Activated naive CD4-positive, alpha-beta T cell treated with anti-CD3 and anti-CD28 coated beads for 36 hours (primary cell): Measurements from ENCODE around the gene TSPAN9. TPM values are rescaled to one million over a fixed set of nuclear protein-coding genes. Genes with fewer than 3 reads are reported as not detected.
A peak's percentile ranks its signal among the peaks of the same experiment; 100 is the strongest.

Experiments used
- CTCF ChIA-PET: fragments of 350-600 bp; sonication (Branson Sonifier 250); formaldehyde crosslinking; loops from one replicate; lab custom pipeline; 2021; ENCODE audit warnings: antibody characterized with exemption; lab: Charles Lee
- DNase-seq: peaks from one replicate; pipeline ENCODE4 v3.0.0-alpha.2; 2020
- H3K27ac Mint-ChIP-seq: one replicate; pipeline ENCODE4 v1.8.0; 2021; ENCODE audit warnings: mild to moderate bottlenecking, mixed read lengths
- H3K27me3 Mint-ChIP-seq: one replicate; pipeline ENCODE4 v1.8.0; 2021; ENCODE audit warnings: low read depth, mixed read lengths
- H3K36me3 Mint-ChIP-seq: one replicate; pipeline ENCODE4 v1.8.0; 2021; ENCODE audit warnings: low read depth, mixed read lengths
- H3K4me1 Mint-ChIP-seq: one replicate; pipeline ENCODE4 v1.8.0; 2021; ENCODE audit warnings: low read depth, mixed read lengths
- H3K4me3 Mint-ChIP-seq: one replicate; pipeline ENCODE4 v1.8.0; 2021; ENCODE audit warnings: mild to moderate bottlenecking, moderate library complexity, mixed read lengths
- H3K9me3 Mint-ChIP-seq: one replicate; pipeline ENCODE4 v1.8.0; 2021; ENCODE audit warnings: mixed read lengths
- intact Hi-C: fragments of 100-400 bp; cut with micrococcal nuclease; formaldehyde crosslinking; loops from one replicate; pipeline ENCODE4 v1.15.1; 2023
- total RNA-seq, 2 experiments: library from RNA; stranded (reverse); gene quantifications; one replicate each; pipeline ENCODE4 v1.2.3, GENCODE V29; 2021

Gene TSPAN9
- total RNA-seq, 2 experiments from 2014 or later: 0.72 to 0.91 TPM

DNA sequence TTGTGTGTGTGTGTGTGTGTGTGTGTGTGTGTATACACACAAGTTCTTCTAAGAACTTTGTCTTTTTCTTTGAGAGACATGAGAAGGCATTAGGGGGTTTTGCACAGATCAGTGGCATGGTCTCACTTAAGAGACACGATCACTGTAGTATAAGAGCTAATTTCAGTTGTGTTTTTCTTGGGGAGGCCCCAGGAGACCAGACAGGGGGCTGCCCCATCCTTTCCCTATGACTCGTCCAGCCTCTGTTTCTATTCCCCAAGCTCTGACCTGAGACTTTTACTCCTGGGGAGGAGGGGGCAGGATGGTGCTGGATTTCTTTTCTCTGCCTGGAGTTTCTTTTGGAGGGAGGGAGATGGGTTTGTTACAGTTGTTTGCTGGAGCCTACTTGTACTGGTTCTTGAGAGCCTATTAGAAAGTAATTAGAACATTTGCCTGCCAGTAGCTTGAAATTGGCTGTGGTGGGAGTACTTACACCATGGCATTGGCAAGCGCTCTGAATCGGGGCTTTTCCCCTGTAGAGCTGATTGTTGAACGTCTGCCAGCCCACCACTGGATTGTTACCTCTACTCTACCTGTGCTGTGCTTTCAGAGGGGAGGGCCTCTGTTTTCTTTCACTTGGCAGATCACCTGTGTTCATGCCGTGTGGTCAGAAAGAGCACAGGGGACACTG is 109.5 kb downstream of the TSPAN9 start:
- Mint-ChIP-seq H3K9me3 (no peaks in the 10 kb centered on the region), H3K36me3 (no peaks in the 10 kb centered on the region), H3K4me1 (peaks cover 7% of the 10 kb centered on the region), H3K27ac (no peak overlapping the region), H3K4me3 (no peak overlapping the region), H3K27me3 (no peaks in the 10 kb centered on the region)
- peak; percentile 26 for DNase-seq
- intact Hi-C loops: no loop called here
- CTCF ChIA-PET: interaction anchor here (0.6 kb wide), 1 partner anchor 33 kb away, joined by 3 read pairs; no protein-coding TSS in a partner anchor

DNA sequence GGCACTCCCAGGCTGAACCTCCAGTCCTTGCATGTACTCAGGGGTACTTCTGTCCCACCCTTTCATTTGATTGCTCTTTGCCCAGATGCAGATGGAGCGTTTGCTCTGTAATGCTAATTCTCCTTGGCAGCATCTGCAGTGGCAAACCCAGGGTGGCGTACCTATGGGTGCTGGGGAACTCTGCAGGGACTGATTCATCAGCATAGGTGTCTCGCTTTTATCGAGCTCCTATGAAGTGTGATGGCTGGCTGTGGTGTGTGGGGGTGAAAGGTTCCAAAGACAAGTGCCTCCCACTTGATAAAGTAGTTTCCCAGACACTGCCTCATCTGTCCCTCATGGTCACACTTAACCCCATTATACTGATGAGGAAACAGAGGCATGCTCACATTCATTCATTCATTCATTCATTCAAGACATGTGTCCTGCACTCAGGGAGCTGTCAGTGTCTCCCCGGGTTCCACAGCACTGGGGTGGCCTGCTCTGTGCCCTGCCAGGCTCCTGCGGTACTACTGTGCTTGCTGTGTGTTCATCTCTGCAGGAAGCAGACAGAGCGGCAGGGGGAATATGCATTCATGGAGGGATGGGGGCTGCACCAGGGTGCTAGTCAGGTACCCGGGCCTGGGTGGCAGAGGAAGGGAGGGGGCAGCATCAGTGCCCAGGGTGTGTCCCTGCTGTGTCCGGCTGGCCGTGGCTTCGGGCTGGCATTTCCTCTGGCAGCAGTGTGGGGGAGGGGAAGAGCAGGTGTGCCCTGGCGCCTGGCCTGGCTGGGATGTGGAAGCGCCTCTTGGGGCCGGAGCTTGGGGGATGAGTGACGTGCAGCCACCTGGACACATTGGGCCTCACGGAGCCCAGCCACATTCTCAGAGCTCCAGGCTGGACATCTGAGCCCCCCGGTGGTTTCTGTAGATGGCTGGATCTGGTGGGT is 110.9 kb downstream of the TSPAN9 start:
- no peaks in the 10 kb centered on the region for H3K27me3 Mint-ChIP-seq
- CTCF ChIA-PET: interaction anchor here (0.7 kb wide), 1 partner anchor 34 kb away, joined by 3 read pairs; no protein-coding TSS in a partner anchor

DNA sequence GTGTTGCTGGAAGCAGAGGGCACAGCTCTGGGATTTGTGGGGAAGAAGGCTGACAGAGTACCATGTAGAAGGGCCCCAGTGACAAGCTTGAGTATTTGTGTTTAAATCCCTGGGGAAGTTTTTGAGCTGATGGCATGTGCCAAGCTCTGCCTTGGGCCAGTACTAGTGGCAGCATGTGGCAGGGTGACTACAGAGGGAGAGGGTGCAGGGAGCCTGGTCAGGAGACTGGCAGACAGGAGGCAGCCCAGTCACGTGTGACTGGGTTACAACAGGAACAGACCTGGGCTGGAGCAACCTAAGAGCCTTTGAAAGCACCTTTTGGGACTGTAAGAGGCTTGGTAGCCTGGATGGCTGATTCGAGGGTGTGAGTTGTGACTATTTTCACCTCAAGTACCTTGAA is 112.1 kb downstream of the TSPAN9 start:
- H3K4me3 Mint-ChIP-seq: no peak overlapping the region
- peaks cover 2% of the 10 kb centered on the region for H3K27me3 Mint-ChIP-seq
- H3K27ac Mint-ChIP-seq: no peak overlapping the region
- no peak for DNase-seq
- CTCF ChIA-PET: no interaction called here
- intact Hi-C loops: no loop called here
- peaks cover 7% of the 10 kb centered on the region for H3K4me1 Mint-ChIP-seq
- no peaks in the 10 kb centered on the region for H3K36me3 Mint-ChIP-seq
- H3K9me3 Mint-ChIP-seq: no peaks in the 10 kb centered on the region

More for the DNA sequence above, 110.9 kb downstream of the TSPAN9 start:
- DNase-seq: peak; percentile 18
- no peaks in the 10 kb centered on the region for H3K36me3 Mint-ChIP-seq
- no peak overlapping the region for H3K4me3 Mint-ChIP-seq
- H3K9me3 Mint-ChIP-seq: no peaks in the 10 kb centered on the region
- H3K27ac Mint-ChIP-seq: no peak overlapping the region
- intact Hi-C loops: no loop called here
- peaks cover 7% of the 10 kb centered on the region for H3K4me1 Mint-ChIP-seq

DNA sequence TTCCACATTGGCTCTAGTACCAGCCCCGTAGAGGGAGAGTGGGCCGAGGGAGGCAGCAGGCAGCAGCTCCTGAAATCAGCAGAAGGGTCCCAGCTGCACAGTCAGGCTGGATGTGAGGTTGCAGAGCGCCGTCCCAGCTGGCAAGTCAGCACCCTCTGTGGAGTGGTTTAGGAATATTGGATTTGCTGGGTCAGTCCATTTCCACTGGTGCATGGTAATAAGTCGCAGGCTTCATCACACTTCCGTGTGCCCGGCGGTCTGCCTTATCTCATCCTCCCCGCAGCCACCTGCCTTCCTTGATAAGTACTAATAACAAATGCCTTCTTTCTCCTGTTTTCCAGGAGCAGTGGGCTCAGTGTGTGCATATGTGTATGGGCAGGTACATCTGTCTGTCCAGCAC is 112.9 kb downstream of the TSPAN9 start:
- Mint-ChIP-seq H3K27ac (no peak overlapping the region), H3K4me3 (no peak overlapping the region), H3K9me3 (no peaks in the 10 kb centered on the region), H3K4me1 (peaks cover 7% of the 10 kb centered on the region), H3K27me3 (peaks cover 4% of the 10 kb centered on the region), H3K36me3 (no peaks in the 10 kb centered on the region)
- no peak for DNase-seq
- intact Hi-C loops: no loop called here
- CTCF ChIA-PET: interaction anchor here (1.0 kb wide), 1 partner anchor 84 kb away, joined by 3 read pairs; no protein-coding TSS in a partner anchor

DNA sequence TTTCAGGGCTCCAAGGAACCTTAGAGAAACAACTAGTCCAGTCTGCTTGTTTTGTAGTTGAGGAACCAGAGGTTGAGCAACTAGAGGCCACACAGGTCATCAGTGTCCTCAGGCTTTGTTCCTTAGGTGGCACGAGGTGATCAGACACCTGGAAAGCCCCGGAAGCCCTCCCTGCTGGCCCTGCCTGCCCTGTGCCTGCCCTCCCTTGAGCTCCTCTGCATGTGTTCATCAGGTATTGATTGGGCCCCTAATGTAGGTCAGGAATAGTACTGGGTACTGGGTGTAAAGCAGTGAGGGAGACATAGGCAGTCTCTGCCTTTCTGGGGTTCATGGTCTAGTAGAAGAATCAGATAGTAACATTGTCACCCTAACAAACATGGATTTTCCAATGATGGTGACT is 114.3 kb downstream of the TSPAN9 start:
- H3K4me3 Mint-ChIP-seq: no peak overlapping the region
- H3K27ac Mint-ChIP-seq: no peak overlapping the region

DNA sequence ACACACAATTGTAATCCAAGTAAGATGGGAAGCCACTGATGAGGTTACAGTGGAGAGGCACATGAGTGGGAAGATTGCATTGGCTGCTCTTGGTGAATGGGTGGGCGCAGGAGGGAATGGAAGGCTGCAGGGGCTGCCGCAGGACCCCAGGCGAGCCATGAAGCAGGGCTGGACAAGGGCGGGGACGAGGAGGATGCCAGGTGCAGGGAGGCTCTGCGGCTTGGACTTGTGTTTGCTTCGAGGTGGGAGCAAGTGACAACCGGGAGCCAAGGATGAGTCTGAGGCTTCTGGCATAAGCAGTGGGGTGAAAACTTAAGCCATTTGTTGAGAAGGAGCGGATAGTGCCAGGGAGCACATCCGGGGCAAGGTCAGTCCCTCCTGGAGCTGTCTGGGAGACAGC is 115.0 kb downstream of the TSPAN9 start:
- no peak overlapping the region for H3K4me3 Mint-ChIP-seq
- no peak overlapping the region for H3K27ac Mint-ChIP-seq
- CTCF ChIA-PET: interaction anchor here (1.7 kb wide), 1 partner anchor 10 kb away, joined by 11 read pairs; no protein-coding TSS in a partner anchor

More for the DNA sequence above, 114.3 kb downstream of the TSPAN9 start:
- Mint-ChIP-seq H3K27me3 (peaks cover 10% of the 10 kb centered on the region), H3K36me3 (no peaks in the 10 kb centered on the region), H3K9me3 (no peaks in the 10 kb centered on the region), H3K4me1 (peaks cover 3% of the 10 kb centered on the region)
- intact Hi-C loops: no loop called here
- no peak for DNase-seq
- CTCF ChIA-PET: no interaction called here

DNA sequence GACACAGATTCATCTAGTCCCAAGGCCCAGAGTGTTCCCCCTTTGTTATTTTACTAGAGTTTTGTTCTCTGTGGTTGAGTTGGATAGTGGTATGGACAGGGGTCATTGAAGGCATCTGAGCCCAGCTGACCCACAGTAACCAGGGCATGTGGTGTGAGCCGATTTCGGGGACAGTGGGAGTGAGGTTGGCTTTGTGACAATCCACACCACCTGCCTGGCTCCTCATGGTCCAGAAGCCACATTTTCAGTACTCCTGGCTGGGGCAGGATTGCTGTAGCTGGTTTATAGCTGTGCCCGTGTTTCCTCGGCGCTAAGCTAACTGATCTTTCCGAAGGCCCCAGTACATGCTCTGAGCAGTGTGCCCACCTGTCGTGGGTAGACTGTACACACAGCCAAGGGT is 116.0 kb downstream of the TSPAN9 start:
- CTCF ChIA-PET: interaction anchor here (1.7 kb wide), 1 partner anchor 9 kb away, joined by 11 read pairs; no protein-coding TSS in a partner anchor
- DNase-seq: no peak
- intact Hi-C loops: no loop called here
- Mint-ChIP-seq H3K4me1 (no peaks in the 10 kb centered on the region), H3K27me3 (peaks cover 19% of the 10 kb centered on the region), H3K36me3 (no peaks in the 10 kb centered on the region), H3K4me3 (no peak overlapping the region), H3K27ac (no peak overlapping the region), H3K9me3 (no peaks in the 10 kb centered on the region)

More for the DNA sequence above, 115.0 kb downstream of the TSPAN9 start:
- DNase-seq: no peak
- H3K36me3 Mint-ChIP-seq: no peaks in the 10 kb centered on the region
- no peaks in the 10 kb centered on the region for H3K9me3 Mint-ChIP-seq
- intact Hi-C loops: no loop called here
- peaks cover 16% of the 10 kb centered on the region for H3K27me3 Mint-ChIP-seq
- no peaks in the 10 kb centered on the region for H3K4me1 Mint-ChIP-seq

DNA sequence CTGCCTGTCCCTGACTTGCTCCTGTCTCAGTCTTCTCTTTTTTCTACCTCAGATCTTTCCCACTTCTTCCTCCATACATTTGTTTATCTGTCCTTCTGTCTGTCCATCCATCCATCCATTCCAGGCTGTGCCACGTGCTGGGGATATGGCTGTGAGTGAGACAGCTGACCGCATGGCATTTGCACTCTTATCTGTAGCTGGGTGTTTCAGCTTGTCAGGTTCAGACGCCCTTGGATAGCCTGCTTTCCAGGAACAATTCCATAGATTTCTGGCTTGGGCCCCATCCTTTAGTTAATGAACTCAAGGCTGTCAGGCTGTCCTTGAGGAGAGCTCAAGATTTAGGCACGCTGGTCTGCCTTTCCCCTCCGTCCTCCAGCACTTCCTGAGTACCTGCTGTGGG is 116.6 kb downstream of the TSPAN9 start:
- Mint-ChIP-seq H3K9me3 (no peaks in the 10 kb centered on the region), H3K4me3 (no peak overlapping the region), H3K4me1 (no peaks in the 10 kb centered on the region), H3K36me3 (no peaks in the 10 kb centered on the region), H3K27me3 (peaks cover 19% of the 10 kb centered on the region), H3K27ac (no peak overlapping the region)
- intact Hi-C loops: no loop called here
- CTCF ChIA-PET: interaction anchor here (1.0 to 1.7 kb wide), 2 partner anchors 9 kb away, joined by 3 to 11 read pairs; no protein-coding TSS in a partner anchor
- DNase-seq: no peak

DNA sequence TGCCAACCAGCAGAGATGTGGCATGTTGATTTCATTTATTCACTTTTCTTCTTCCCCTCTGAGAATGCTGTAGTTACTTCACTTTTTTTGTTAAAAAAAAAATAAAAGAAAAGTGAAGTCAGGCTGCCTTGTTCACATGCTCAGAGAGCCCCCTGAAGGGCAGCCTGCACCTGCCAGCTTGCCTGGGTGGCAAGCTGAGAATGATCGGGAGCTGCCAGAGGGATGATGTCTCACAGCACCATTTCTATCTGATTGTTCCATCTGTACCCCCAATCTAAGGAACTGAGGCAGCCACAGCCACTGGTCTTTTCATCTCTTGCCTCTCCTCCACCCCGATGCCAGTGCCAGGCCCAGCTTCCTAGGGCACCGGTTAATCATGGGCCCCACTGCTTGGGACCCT is 118.2 kb downstream of the TSPAN9 start:
- no peak for DNase-seq
- CTCF ChIA-PET: no interaction called here
- Mint-ChIP-seq H3K27ac (no peak overlapping the region), H3K9me3 (no peaks in the 10 kb centered on the region), H3K36me3 (no peaks in the 10 kb centered on the region), H3K4me3 (no peak overlapping the region), H3K4me1 (peaks cover 5% of the 10 kb centered on the region), H3K27me3 (peaks cover 31% of the 10 kb centered on the region)
- intact Hi-C loops: no loop called here

DNA sequence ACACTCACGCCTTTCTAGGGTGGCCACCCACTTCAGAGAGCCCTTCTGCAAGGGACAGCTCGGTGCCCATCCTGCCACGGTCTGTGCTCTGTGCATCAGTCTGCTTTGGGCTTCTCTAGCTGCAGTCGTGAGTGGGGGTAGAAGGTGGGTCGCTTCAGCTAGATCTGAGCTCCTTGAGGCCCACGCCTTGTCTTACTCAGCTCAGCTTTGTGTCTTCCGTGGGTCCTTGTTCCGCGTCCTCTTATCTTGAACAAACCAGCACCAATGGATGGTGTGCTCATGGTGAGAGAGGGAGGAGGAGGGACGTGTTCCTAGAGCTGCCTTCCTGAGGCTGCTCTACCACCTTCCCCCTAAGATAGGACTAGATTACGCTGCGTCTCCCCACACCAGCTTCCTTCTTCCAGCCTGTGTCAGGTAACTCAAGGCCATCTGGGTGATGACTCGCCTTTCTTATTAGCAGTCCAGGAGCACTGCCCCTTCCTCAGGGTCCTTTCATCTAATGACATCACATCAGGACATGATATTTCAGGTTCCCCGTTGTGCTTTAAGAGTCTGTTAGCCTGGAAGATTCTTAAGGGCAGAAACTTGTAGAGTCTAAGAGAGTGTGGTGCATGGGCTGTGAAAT is 118.8 kb downstream of the TSPAN9 start:
- H3K27me3 Mint-ChIP-seq: peaks cover 31% of the 10 kb centered on the region
- intact Hi-C loops: no loop called here
- H3K4me3 Mint-ChIP-seq: no peak overlapping the region
- no peaks in the 10 kb centered on the region for H3K9me3 Mint-ChIP-seq
- CTCF ChIA-PET: no interaction called here
- H3K27ac Mint-ChIP-seq: no peak overlapping the region
- DNase-seq: no peak
- peaks cover 5% of the 10 kb centered on the region for H3K4me1 Mint-ChIP-seq
- H3K36me3 Mint-ChIP-seq: no peaks in the 10 kb centered on the region

DNA sequence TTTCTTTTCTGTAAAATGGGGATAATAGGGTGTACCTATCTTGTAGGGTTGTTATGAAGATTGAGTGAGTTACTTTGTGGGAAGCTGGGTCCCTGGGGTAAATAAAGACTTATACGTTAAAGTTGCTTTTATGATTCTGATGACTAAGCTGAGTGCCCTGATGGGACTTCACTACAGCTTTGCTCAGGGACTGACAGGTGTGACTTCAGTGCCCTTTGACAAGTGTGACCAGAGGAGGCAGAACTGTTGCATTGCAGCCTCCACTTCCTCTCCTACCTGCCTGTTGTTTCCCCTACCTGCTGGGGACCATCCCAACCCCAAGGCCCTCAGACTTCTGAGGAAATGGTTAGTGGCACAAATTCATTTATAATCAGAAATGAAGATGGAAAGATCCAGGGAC is 119.3 kb downstream of the TSPAN9 start:
- intact Hi-C loops: no loop called here
- peaks cover 9% of the 10 kb centered on the region for H3K4me1 Mint-ChIP-seq
- no peak overlapping the region for H3K27ac Mint-ChIP-seq
- no peaks in the 10 kb centered on the region for H3K36me3 Mint-ChIP-seq
- no peak for DNase-seq
- no peak overlapping the region for H3K4me3 Mint-ChIP-seq
- H3K9me3 Mint-ChIP-seq: no peaks in the 10 kb centered on the region
- peaks cover 36% of the 10 kb centered on the region for H3K27me3 Mint-ChIP-seq
- CTCF ChIA-PET: no interaction called here

DNA sequence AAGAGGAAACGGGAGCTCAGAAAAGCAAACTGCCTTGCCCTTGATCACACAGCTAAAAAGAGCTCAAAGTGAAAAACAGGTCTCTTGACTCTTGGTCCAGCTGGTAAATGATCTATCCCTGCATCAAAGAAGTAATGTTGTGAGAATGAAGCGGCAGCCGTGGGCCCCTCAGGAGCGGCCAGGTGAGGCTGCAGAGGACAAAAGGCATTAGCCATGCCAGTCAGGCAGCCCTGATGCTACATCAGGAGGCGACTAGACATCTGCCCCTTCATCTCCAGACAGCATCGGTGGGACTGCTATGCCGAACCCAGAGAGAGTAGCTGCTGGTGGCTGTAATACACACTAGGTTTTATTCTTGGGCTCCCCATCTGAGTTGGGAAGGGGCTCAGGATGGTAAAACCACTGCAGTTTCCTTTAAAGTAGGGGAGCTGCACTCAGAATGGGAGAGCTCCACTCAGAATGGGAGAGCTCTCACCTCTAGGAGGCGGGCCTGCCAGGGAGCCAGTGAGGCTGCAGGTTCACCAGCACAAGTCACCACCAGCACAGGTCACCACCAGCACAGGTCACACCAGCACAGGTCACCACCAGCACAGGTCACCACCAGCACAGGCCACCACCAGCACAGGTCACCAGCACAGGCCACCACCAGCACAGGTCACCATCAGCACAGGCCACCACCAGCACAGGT is 120.1 kb downstream of the TSPAN9 start:
- H3K9me3 Mint-ChIP-seq: no peaks in the 10 kb centered on the region
- DNase-seq: no peak
- intact Hi-C loops: no loop called here
- peaks cover 9% of the 10 kb centered on the region for H3K4me1 Mint-ChIP-seq
- no peak overlapping the region for H3K4me3 Mint-ChIP-seq
- CTCF ChIA-PET: no interaction called here
- peaks cover 43% of the 10 kb centered on the region for H3K27me3 Mint-ChIP-seq
- H3K36me3 Mint-ChIP-seq: no peaks in the 10 kb centered on the region
- H3K27ac Mint-ChIP-seq: no peak overlapping the region
